GM19025 (cell line): ENCODE results near the gene NFATC3.
"Not testable (repeated sequence)": the region's sequence is repeated elsewhere in the genome, so short reads cannot be mapped to it uniquely, and the experiment has no call there.

Experiments used
- ATAC-seq: cut with Tn5 transposase; IDR thresholded peaks from one replicate; pipeline ENCODE4 v1.9.1; 2021; ENCODE audit warnings: mild to moderate bottlenecking, low read depth, moderate library complexity; ENCODE audit not compliant: unreplicated experiment

The NFATC3 gene

GRCh38 chr16:68088130-68088972 is 3.2 kb downstream of the NFATC3 start:
- no peak for ATAC-seq

- ATAC-seq, result no peak
These were observed 3.9 kb downstream of the NFATC3 start for GRCh38 chr16:68089067-68089466.

GRCh38 chr16:68090130-68090529 is 5.0 kb downstream of the NFATC3 start:
- ATAC-seq, result no peak

GRCh38 chr16:68090533-68090932 is 5.4 kb downstream of the NFATC3 start:
- no peak for ATAC-seq

- no peak for ATAC-seq
These were observed 6.5 kb downstream of the NFATC3 start for GRCh38 chr16:68091380-68092261.

- not testable (repeated sequence) for ATAC-seq
These were observed 7.1 kb downstream of the NFATC3 start for GRCh38 chr16:68092275-68092674.

GRCh38 chr16:68093816-68094613 is 8.8 kb downstream of the NFATC3 start:
- ATAC-seq, result no peak

GRCh38 chr16:68094614-68094934 is 9.4 kb downstream of the NFATC3 start:
- ATAC-seq, result no peak

GRCh38 chr16:68096491-68096890 is 11.3 kb downstream of the NFATC3 start:
- no peak for ATAC-seq

- ATAC-seq, result no peak
These were observed 11.9 kb downstream of the NFATC3 start for GRCh38 chr16:68097088-68097487.

- no peak for ATAC-seq
These were observed 12.7 kb downstream of the NFATC3 start for GRCh38 chr16:68097895-68098294.

GRCh38 chr16:68100488-68100887 is 15.3 kb downstream of the NFATC3 start:
- ATAC-seq, result no peak

GRCh38 chr16:68105611-68106010 is 20.4 kb downstream of the NFATC3 start:
- no peak for ATAC-seq

GRCh38 chr16:68107230-68107928 is 22.2 kb downstream of the NFATC3 start:
- ATAC-seq, result not testable (repeated sequence)

GRCh38 chr16:68109156-68109555 is 24.0 kb downstream of the NFATC3 start:
- not testable (repeated sequence) for ATAC-seq

- ATAC-seq, result not testable (repeated sequence)
These were observed 25.4 kb downstream of the NFATC3 start for GRCh38 chr16:68110611-68111010.

- no peak for ATAC-seq
These were observed 26.2 kb downstream of the NFATC3 start for GRCh38 chr16:68111379-68111778.

GRCh38 chr16:68113059-68113761 is 28.0 kb downstream of the NFATC3 start:
- no peak for ATAC-seq

GRCh38 chr16:68113765-68114240 is 28.6 kb downstream of the NFATC3 start:
- ATAC-seq, result no peak
